Neural cell (in vitro differentiated cells): Measurements from ENCODE around the gene FUT7. TPM values are rescaled to one million over a fixed set of nuclear protein-coding genes. Genes with fewer than 3 reads are reported as not detected.

Experiments
- H2AFZ ChIP-seq: fragments of 200-600, 300-800 bp; sonication (generic), shearing (Covaris generic); 2 replicates; pipeline ENCODE4 v1.6.0; 2014; ENCODE audit warnings: low read depth, mild to moderate bottlenecking, antibody characterized with exemption, low read length, moderate library complexity
- H3F3A ChIP-seq: fragments of 200-600 bp; shearing (Covaris generic); 2 replicates; pipeline ENCODE4 v1.6.1; 2016; ENCODE audit warnings: mild to moderate bottlenecking, moderate library complexity, mixed read lengths, antibody characterized with exemption, low read length; ENCODE audit not compliant: insufficient read depth, poor library complexity, severe bottlenecking
- H3K27ac ChIP-seq: fragments of 200-600, 300-800 bp; sonication (generic), shearing (Covaris generic); 2 replicates; pipeline ENCODE4 v1.5.1; 2014; ENCODE audit warnings: mild to moderate bottlenecking, low read length, moderate library complexity
- H3K27me3 ChIP-seq: fragments of 300-800, 200-600 bp; sonication (generic), shearing (Covaris generic); 2 replicates; pipeline ENCODE4 v1.6.0; 2014; ENCODE audit warnings: mild to moderate bottlenecking, low read depth, low read length, moderate library complexity; ENCODE audit not compliant: insufficient read depth
- H3K36me3 ChIP-seq: fragments of 300-800, 200-600 bp; sonication (generic), shearing (Covaris generic); 2 replicates; pipeline ENCODE4 v1.5.1; 2014; ENCODE audit warnings: mild to moderate bottlenecking, antibody characterized with exemption, low read length, moderate library complexity; ENCODE audit not compliant: insufficient read depth
- H3K4me2 ChIP-seq: fragments of 300-800, 200-600 bp; sonication (generic), shearing (Covaris generic); 2 replicates; pipeline ENCODE4 v1.6.0; 2014; ENCODE audit warnings: mild to moderate bottlenecking, low read length
- H3K4me3 ChIP-seq: fragments of 300-800, 200-600 bp; sonication (generic), shearing (Covaris generic); 2 replicates; pipeline ENCODE4 v1.5.1; 2014; ENCODE audit warnings: mild to moderate bottlenecking, low read length, moderate library complexity
- H3K79me2 ChIP-seq: fragments of 200-600 bp; shearing (Covaris generic); replicated peaks from 2 replicates; pipeline ENCODE4 v1.6.0; 2014; ENCODE audit warnings: mild to moderate bottlenecking, low read length, moderate library complexity; ENCODE audit not compliant: insufficient read depth
- H3K9ac ChIP-seq: fragments of 300-800, 200-600 bp; sonication (generic), shearing (Covaris generic); 2 replicates; pipeline ENCODE4 v1.6.1; 2016; ENCODE audit warnings: mild to moderate bottlenecking, low read length, mixed read lengths
- H3K9me2 ChIP-seq: fragments of 200-600 bp; shearing (Covaris generic); 2 replicates; pipeline ENCODE4 v1.6.1; 2016; ENCODE audit warnings: mild to moderate bottlenecking, low read length, mixed read lengths; ENCODE audit not compliant: insufficient read depth
- H3K9me3 ChIP-seq: fragments of 200-600, 300-800 bp; sonication (generic), shearing (Covaris generic); 2 replicates; pipeline ENCODE4 v1.6.1; 2016; ENCODE audit warnings: mild to moderate bottlenecking, mixed run types, low read length, moderate library complexity, mixed read lengths
- H4K20me1 ChIP-seq: fragments of 200-600 bp; shearing (Covaris generic); 2 replicates; pipeline ENCODE4 v1.6.1; 2016; ENCODE audit warnings: mild to moderate bottlenecking, mixed run types; ENCODE audit not compliant: insufficient read depth
- EP300 ChIP-seq: fragments of 450-650 bp; conservative IDR thresholded peaks from 2 replicates; pipeline ENCODE4 v1.6.1; 2014; ENCODE audit warnings: antibody characterized with exemption, mild to moderate bottlenecking, moderate library complexity; ENCODE audit not compliant: poor library complexity, severe bottlenecking
- EZH2 ChIP-seq: fragments of 200-600, 300-800 bp; shearing (Covaris generic), sonication (generic); IDR thresholded peaks from 2 replicates; pipeline ENCODE4 v1.6.1; 2014; ENCODE audit warnings: antibody characterized with exemption, low read length, borderline replicate concordance, mild to moderate bottlenecking; ENCODE audit not compliant: insufficient read depth, poor library complexity, severe bottlenecking
- MXI1 ChIP-seq: fragments of 450-650 bp; conservative IDR thresholded peaks from 2 replicates; pipeline ENCODE4 v1.6.1; 2014; ENCODE audit warnings: antibody characterized with exemption, mild to moderate bottlenecking; ENCODE audit not compliant: poor library complexity, severe bottlenecking
- POLR2AphosphoS5 ChIP-seq: IDR thresholded peaks from 2 replicates; pipeline ENCODE4 v1.6.1; 2012
- RAD21 ChIP-seq: fragments of 450-650 bp; conservative IDR thresholded peaks from 2 replicates; pipeline ENCODE4 v1.6.1; 2014; ENCODE audit warnings: antibody characterized with exemption, mild to moderate bottlenecking, moderate library complexity
- REST ChIP-seq: IDR thresholded peaks from 2 replicates; pipeline ENCODE4 v1.6.1; 2012; ENCODE audit warnings: borderline replicate concordance
- SMC3 ChIP-seq: fragments of 450-650 bp; conservative IDR thresholded peaks from 2 replicates; pipeline ENCODE4 v1.6.1; 2014; ENCODE audit warnings: antibody characterized with exemption, mild to moderate bottlenecking, moderate library complexity; ENCODE audit not compliant: poor library complexity
- TAF1 ChIP-seq: IDR thresholded peaks from 2 replicates; pipeline ENCODE4 v1.6.1; 2012; ENCODE audit warnings: low read depth
- polyA plus RNA-seq: library from polyadenylated mRNA; depleted of rRNA; stranded (reverse); fragments of >200 nt; gene quantifications from 2 replicates; pipeline ENCODE4 v1.2.3, GENCODE V29; 2014
- TF ChIP-seq, protein P1 (sequence below): fragments of 450-650 bp; IDR thresholded peaks from 2 replicates; pipeline ENCODE4 v1.5.1; 2014; ENCODE audit warnings: antibody characterized with exemption, mild to moderate bottlenecking, moderate library complexity; ENCODE audit not compliant: poor library complexity, severe bottlenecking

The FUT7 gene
- polyA plus RNA-seq, 1 donor from 2014 or later = 0.69 TPM

DNA sequence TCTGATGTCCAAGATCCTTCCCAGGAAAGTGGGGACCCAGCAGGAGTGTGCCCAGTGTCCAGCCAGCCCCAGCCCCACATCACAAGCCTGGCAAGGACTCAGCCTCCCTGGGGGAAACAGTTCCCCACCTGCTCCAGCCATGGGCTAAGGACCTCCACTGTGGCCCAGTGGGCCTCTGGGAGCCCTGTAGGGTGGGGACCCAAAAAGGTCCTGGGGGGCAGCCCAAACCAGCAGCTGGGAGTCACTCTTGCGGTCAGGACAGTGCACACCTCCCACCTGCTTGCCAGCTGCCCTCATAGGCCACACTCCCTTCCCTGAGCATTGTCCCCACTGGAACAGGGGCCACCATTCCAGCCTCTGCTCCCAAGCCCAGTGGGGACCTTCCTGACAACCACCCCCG, 5.5 kb downstream of the FUT7 start:
- Histone ChIP-seq H3K4me3 (peak overlapping the region; percentile 77), H3F3A (no peaks in the 10 kb centered on the region), H3K9ac (no peak overlapping the region), H3K4me2 (no peak overlapping the region), H2AFZ (no peak overlapping the region), H3K9me3 (no peaks in the 10 kb centered on the region), H3K27me3 (no peaks in the 10 kb centered on the region), H3K27ac (no peak overlapping the region), H4K20me1 (no peaks in the 10 kb centered on the region), H3K79me2 (peaks cover 5% of the 10 kb centered on the region), H3K9me2 (no peaks in the 10 kb centered on the region), H3K36me3 (no peaks in the 10 kb centered on the region)
- TF ChIP-seq EP300 (no peak), REST (no peak), MXI1 (no peak)

DNA sequence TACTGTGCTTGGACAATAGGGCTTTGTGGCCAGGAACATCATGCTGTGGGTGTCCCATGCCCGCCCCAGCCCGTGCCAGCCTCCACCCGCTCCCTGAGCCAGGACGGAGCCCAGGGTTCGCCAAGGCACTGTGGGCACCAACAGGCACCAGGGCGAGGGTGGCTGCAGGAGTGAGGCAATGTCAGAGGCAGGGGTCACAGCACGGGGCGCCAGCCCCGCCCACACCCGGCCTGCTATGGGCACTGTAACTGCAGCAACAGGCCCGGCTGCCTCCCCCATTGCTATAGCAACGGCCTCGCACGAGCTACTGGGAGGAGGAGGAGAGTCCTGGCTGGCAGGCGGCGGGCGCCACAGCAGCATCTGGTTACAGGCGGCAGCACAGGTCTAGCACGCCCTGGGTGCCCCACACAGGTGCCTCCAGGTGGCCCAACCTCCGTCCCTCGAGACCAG, 6.3 kb downstream of the FUT7 start:
- Histone ChIP-seq H3F3A (no peaks in the 10 kb centered on the region), H3K79me2 (peaks cover 5% of the 10 kb centered on the region), H3K27me3 (no peaks in the 10 kb centered on the region), H3K36me3 (no peaks in the 10 kb centered on the region), H2AFZ (no peak overlapping the region), H3K9me2 (no peaks in the 10 kb centered on the region), H3K9ac (no peak overlapping the region), H3K9me3 (no peaks in the 10 kb centered on the region), H4K20me1 (no peaks in the 10 kb centered on the region), H3K27ac (no peak overlapping the region), H3K4me3 (no peak overlapping the region), H3K4me2 (no peak overlapping the region)
- TF ChIP-seq EP300 (no peak), EZH2 (no peak), RAD21 (no peak), POLR2AphosphoS5 (no peak), REST (no peak), SMC3 (no peak), TAF1 (no peak), MXI1 (no peak)
- TF ChIP-seq, protein P1, sequence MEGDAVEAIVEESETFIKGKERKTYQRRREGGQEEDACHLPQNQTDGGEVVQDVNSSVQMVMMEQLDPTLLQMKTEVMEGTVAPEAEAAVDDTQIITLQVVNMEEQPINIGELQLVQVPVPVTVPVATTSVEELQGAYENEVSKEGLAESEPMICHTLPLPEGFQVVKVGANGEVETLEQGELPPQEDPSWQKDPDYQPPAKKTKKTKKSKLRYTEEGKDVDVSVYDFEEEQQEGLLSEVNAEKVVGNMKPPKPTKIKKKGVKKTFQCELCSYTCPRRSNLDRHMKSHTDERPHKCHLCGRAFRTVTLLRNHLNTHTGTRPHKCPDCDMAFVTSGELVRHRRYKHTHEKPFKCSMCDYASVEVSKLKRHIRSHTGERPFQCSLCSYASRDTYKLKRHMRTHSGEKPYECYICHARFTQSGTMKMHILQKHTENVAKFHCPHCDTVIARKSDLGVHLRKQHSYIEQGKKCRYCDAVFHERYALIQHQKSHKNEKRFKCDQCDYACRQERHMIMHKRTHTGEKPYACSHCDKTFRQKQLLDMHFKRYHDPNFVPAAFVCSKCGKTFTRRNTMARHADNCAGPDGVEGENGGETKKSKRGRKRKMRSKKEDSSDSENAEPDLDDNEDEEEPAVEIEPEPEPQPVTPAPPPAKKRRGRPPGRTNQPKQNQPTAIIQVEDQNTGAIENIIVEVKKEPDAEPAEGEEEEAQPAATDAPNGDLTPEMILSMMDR = no peak
